Omental fat pad (tissue), 4 donors: ENCODE measurements around the gene BCL6B. TPM values are rescaled to one million over a fixed set of nuclear protein-coding genes. Genes with fewer than 3 reads are reported as not detected.

Experiments used
- ATAC-seq: fragments of 150-250 bp; one replicate; pipeline ENCODE4 v1.9.1; 2016; ENCODE audit warnings: mild to moderate bottlenecking, moderate library complexity; ENCODE audit not compliant: low FRiP score
- DNase-seq: peaks from one replicate; pipeline ENCODE4 v3.0.0-alpha.2; 2019; ENCODE audit warnings: low spot score
- total RNA-seq, 4 donors: library from RNA; depleted of rRNA; stranded (reverse); fragments of >200 nt; gene quantifications; one replicate each; pipeline ENCODE4 v1.1.0, GENCODE V29; 2016
- TF ChIP-seq, protein P1 (sequence below), 3 donors: fragments of 450-650 bp; IDR thresholded peaks; one replicate each; pipeline ENCODE4 v1.5.1; 2016 to 2017; ENCODE audit warnings: antibody characterized with exemption in 3 of 3, mild to moderate bottlenecking in 3 of 3, moderate library complexity in 2 of 3

The BCL6B gene
- total RNA-seq, 4 donors from 2014 or later: 4.6 to 11.2 (median 8.2) TPM

DNA sequence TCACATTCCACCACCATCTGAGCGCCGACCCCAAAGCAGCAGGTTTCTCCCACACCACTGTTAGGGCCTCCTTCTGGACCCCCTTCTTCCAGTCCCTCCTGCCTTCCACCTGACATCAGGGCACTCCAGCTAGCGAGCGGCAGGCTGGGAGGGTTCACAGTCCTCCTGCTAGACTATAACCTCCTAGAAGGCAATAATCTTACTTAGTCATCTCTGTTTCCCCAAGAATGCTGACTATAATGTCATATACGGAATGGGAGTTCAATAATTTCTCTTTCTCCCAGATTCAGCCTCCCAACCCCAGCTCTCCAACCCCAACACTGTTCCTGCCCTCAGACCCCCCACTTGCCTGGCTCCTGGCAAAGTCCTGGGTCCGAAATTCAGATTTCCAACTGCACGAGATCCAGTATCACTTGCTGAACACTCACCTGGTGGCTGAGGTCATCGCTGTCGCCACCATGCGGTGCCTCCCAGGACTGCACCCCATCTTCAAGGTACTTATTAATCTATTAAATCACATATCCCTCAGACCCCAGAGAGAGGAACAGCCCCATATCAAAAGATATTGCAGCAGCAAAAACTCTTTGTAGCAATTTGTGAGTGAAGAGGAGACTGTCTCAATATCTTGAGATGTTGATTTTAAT is 21.4 kb upstream of the BCL6B start:
- ATAC-seq (no peak), DNase-seq (no peak)
- TF ChIP-seq, protein P1, sequence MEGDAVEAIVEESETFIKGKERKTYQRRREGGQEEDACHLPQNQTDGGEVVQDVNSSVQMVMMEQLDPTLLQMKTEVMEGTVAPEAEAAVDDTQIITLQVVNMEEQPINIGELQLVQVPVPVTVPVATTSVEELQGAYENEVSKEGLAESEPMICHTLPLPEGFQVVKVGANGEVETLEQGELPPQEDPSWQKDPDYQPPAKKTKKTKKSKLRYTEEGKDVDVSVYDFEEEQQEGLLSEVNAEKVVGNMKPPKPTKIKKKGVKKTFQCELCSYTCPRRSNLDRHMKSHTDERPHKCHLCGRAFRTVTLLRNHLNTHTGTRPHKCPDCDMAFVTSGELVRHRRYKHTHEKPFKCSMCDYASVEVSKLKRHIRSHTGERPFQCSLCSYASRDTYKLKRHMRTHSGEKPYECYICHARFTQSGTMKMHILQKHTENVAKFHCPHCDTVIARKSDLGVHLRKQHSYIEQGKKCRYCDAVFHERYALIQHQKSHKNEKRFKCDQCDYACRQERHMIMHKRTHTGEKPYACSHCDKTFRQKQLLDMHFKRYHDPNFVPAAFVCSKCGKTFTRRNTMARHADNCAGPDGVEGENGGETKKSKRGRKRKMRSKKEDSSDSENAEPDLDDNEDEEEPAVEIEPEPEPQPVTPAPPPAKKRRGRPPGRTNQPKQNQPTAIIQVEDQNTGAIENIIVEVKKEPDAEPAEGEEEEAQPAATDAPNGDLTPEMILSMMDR (IDR thresholded peaks at IDR 0.05): no peak

DNA sequence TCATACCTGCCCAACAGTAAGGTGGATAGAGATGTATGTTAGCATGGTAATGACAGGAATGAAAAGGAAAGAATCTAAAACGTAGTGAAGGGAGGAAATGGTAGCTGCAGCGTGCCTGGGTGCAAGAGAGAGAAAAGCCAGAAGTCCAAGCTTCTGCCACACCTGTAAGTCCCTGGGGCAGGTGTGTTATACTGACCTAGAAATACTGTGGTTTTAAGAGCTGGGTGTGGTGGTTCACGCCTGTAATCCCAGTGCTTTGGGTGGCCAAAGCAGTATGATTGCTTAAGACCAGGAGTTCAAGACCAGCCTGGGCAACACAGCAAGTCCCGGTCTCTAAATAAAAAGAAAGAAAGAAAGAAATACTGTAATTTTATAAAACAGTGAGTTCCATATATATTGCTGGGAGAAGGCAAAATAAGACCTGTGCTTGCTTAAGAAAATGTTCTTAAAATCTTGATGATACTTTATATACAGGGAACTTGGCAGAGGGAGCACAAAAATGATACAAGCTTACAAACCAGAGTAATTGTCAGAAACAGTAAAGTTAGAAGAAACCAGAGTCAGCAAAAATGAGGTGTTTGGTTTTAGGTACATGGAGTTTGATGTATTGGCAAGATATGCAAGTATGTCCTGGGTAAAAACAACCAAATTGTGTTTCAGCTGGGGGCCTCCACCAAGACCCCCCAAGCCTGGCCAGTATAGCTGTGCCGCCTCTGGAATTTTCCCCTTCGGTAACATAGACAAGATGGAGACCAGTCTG is 20.4 kb upstream of the BCL6B start:
- ATAC-seq: no peak
- no peak for DNase-seq
- TF ChIP-seq, protein P1 (IDR thresholded peaks at IDR 0.05): no peak

DNA sequence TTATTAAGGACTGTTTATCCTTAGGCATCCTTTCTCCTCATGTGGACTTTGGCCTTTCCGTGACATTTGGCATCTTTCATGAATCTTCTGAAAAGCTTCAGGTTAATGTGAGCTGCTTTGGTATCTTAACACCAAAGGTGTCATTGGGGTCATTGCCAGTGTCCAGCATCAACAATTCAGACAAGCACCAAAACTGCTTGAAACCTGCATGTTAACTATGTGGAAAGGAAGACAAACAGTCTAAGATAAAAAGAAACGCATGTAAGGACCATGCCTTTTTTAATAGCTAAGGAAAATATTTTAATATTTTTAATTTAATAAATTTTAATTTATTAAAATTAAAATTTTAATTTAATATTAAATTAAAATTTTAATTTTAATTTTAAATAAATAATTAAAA is 19.1 kb upstream of the BCL6B start:
- TF ChIP-seq, protein P1 (IDR thresholded peaks at IDR 0.05): no peak
- no peak for ATAC-seq
- DNase-seq: no peak

DNA sequence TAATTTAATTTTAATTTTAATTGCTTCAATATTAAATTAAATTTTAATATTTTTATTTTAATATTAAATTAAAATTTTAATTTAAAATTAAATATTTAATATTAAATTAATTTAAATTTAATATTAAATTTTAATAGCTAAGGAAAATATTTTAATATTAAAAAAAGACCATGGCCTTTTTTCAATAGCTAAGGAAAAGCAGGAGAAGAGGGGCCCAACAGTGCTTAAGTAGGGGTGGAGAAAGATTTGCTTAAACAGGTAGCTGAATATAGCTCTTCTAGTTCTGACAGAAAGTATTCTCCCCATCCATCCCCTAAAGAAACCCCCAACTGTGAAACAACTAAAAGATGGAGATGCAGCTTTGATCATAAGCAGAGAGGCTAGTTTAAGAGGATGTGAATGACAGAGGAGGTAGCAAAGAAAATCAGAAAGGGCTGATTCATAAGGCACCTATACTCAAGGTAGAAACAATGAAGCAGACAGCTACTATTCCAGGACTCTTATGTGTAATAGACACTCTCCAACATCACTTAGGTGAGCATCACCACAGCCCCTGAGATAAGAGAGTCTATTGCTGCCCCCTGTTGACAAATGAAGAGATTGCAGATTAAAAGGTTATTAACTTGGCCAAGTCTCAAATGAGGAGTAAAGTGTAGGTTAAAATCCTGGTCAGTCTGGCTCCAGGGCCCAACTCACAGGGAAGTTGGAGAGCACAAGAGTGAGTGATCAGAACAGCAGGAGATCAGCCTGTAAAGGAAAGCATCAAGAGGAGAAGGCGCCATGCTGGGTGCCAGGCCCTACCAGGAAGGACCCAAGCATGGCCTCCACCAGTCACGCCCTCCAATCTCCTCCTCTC is 18.2 kb upstream of the BCL6B start:
- DNase-seq (no peak), ATAC-seq (peak; percentile 71)
- TF ChIP-seq, protein P1 (IDR thresholded peaks at IDR 0.05): peak in 1 of 3 donors; percentile 23

DNA sequence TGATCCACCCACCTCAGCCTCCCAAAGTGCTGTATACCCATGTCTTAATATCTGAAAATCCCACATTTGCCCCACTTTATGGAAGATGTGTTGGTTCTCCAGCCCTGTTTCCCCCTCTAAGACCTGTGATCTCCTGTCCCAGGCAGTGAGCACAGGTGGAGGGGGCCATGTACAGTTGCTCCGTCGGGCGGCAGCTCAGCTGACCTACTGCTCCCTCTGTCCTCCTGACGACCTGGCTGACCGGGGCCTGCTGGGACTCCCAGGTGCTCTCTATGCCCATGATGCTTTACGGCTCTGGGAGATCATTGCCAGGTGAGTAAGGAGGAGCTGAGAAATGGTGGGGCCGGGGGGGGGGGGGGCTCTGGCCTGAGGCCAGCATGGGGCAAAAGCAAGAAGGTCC is 17.1 kb upstream of the BCL6B start:
- DNase-seq (no peak), ATAC-seq (no peak)
- TF ChIP-seq, protein P1 (IDR thresholded peaks at IDR 0.05): no peak

DNA sequence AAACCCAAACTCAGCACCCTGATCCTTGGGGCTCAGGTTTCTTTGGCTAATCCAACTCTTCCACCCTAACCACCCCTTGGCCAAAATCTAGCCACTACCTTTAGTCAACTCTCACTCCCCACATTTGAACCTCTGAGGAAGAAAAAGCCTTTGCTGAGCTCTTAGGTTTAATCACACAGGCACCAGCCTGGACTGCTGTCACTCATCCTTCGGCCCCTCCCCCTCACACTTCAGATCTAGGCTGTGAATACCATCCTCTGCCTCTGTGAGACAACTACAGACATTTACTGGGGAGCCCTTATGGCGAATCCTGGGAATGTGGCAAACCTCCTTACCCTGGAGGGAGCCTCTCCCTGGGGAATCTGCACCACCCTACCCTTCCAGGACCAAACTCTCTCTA is 15.7 kb upstream of the BCL6B start:
- DNase-seq: no peak
- no peak for ATAC-seq
- TF ChIP-seq, protein P1 (IDR thresholded peaks at IDR 0.05): no peak
